HepG2 (cell line): ENCODE measurements around the gene PCIF1. TPM values are rescaled to one million over a fixed set of nuclear protein-coding genes. Genes with fewer than 3 reads are reported as not detected.

Experiments
- CBX5 ChIP-seq: sonication (generic); formaldehyde crosslinking; IDR thresholded peaks from 2 replicates; pipeline ENCODE4 v1.4.0; 2020; ENCODE audit warnings: missing genetic modification reagents, borderline replicate concordance
- LCORL ChIP-seq, 2 experiments: fragments of 450-650 bp in 1 of 2; sonication (generic) in 1 of 2; formaldehyde crosslinking in 1 of 2; IDR thresholded peaks; 2 replicates each; pipeline versions ENCODE4 v1.5.0 to v1.6.1; 2017 to 2020; ENCODE audit warnings: antibody characterized with exemption in 1 of 2, missing genetic modification reagents in 1 of 2
- NAIF1 ChIP-seq: sonication (generic); formaldehyde crosslinking; IDR thresholded peaks from 2 replicates; pipeline ENCODE4 v1.5.0; 2020; ENCODE audit warnings: mild to moderate bottlenecking, missing genetic modification reagents, borderline replicate concordance
- NR2F6 ChIP-seq, 2 experiments: IDR thresholded peaks; 2 replicates each; pipeline ENCODE4 v1.6.1; 2016; ENCODE audit warnings: antibody characterized with exemption in 1 of 2, mild to moderate bottlenecking in 1 of 2
- RARA ChIP-seq: IDR thresholded peaks from 2 replicates; pipeline ENCODE4 v1.6.1; 2016; ENCODE audit warnings: missing genetic modification reagents, missing compliant biosample characterization
- RFX3 ChIP-seq: IDR thresholded peaks from 2 replicates; pipeline ENCODE4 v1.6.1; 2016; ENCODE audit warnings: missing biosample characterization, missing genetic modification reagents
- SETDB1 ChIP-seq: sonication (generic); formaldehyde crosslinking; IDR thresholded peaks from 2 replicates; pipeline ENCODE4 v1.5.1; 2020; ENCODE audit warnings: missing genetic modification reagents, mild to moderate bottlenecking, borderline replicate concordance
- SOX5 ChIP-seq: IDR thresholded peaks from 2 replicates; pipeline ENCODE4 v1.6.1; 2016; ENCODE audit warnings: borderline replicate concordance
- SP2 ChIP-seq: sonication (generic); formaldehyde crosslinking; IDR thresholded peaks from 2 replicates; pipeline ENCODE4 v1.5.1; 2020; ENCODE audit warnings: mild to moderate bottlenecking, missing genetic modification reagents
- TBX2 ChIP-seq: sonication (generic); formaldehyde crosslinking; IDR thresholded peaks from 2 replicates; pipeline ENCODE4 v1.5.0; 2020; ENCODE audit warnings: missing genetic modification reagents, mild to moderate bottlenecking, borderline replicate concordance
- TRIM24 ChIP-seq: sonication (generic); formaldehyde crosslinking; IDR thresholded peaks from 2 replicates; pipeline ENCODE4 v1.8.0; 2022; ENCODE audit warnings: mild to moderate bottlenecking, missing genetic modification reagents
- ZMYM4 ChIP-seq: sonication (generic); formaldehyde crosslinking; IDR thresholded peaks from 2 replicates; pipeline ENCODE4 v1.8.1; 2023; ENCODE audit warnings: mild to moderate bottlenecking, missing genetic modification reagents
- ZNF124 ChIP-seq: sonication (generic); formaldehyde crosslinking; IDR thresholded peaks from 2 replicates; pipeline ENCODE4 v1.4.0; 2020; ENCODE audit warnings: missing genetic modification reagents
- ZNF230 ChIP-seq: sonication (generic); formaldehyde crosslinking; IDR thresholded peaks from 2 replicates; pipeline ENCODE4 v1.4.0; 2020; ENCODE audit warnings: mild to moderate bottlenecking, missing genetic modification reagents
- ZNF264 ChIP-seq: sonication (generic); formaldehyde crosslinking; IDR thresholded peaks from 2 replicates; pipeline ENCODE4 v1.4.0; 2020; ENCODE audit warnings: missing genetic modification reagents
- ZNF3 ChIP-seq: IDR thresholded peaks from 2 replicates; pipeline ENCODE4 v1.7.0; 2017; ENCODE audit warnings: inconsistent platforms
- ZNF572 ChIP-seq: sonication (generic); formaldehyde crosslinking; IDR thresholded peaks from 2 replicates; pipeline ENCODE4 v1.5.1; 2020; ENCODE audit warnings: mild to moderate bottlenecking, missing genetic modification reagents
- ZNF709 ChIP-seq: sonication (generic); formaldehyde crosslinking; IDR thresholded peaks from 2 replicates; pipeline ENCODE4 v1.5.0; 2020; ENCODE audit warnings: mild to moderate bottlenecking, missing genetic modification reagents
- polyA plus RNA-seq, 8 experiments: library from polyadenylated mRNA; depleted of rRNA in 3 of 8; stranded (reverse) in 7 of 8; unstranded in 1 of 8; fragments of >200 nt; fragmentation: Illumina TruSeq in 4 of 8; extraction: Trizol in 4 of 8; gene quantifications; 2 replicates each; pipeline versions ENCODE4 v1.2.1 to v1.2.3, GENCODE V29; 2011 to 2016; ENCODE audit warnings: low read depth in 4 of 8, missing spikeins in 1 of 8, mixed read lengths in 1 of 8; ENCODE audit not compliant: insufficient read depth in 1 of 8
- total RNA-seq, 5 experiments: library from RNA; depleted of rRNA; stranded (reverse); fragments of >200 nt; fragmentation: Illumina TruSeq; extraction: Trizol; gene quantifications; 2 replicates each; pipeline ENCODE4 v1.2.3, GENCODE V29; 2016; ENCODE audit warnings: low read depth in 1 of 5
- TF ChIP-seq, protein P1 (sequence below): sonication (generic); formaldehyde crosslinking; IDR thresholded peaks from 2 replicates; pipeline ENCODE4 v1.5.0; 2020; ENCODE audit warnings: mild to moderate bottlenecking, missing genetic modification reagents
- TF ChIP-seq, protein P2 (sequence below): IDR thresholded peaks from 2 replicates; pipeline ENCODE4 v1.6.1; 2016; ENCODE audit warnings: missing compliant biosample characterization, missing genetic modification reagents, borderline replicate concordance
- TF ChIP-seq, protein P3 (sequence below): sonication (generic); formaldehyde crosslinking; IDR thresholded peaks from 2 replicates; pipeline ENCODE4 v1.4.0; 2020; ENCODE audit warnings: missing genetic modification reagents

PCIF1 gene
- total and polyA plus RNA-seq, 2 of the 13 experiments (the other 11 are each of a cell fraction or from before 2014, with no cell fraction given) = 20.9 to 24.4 TPM

DNA sequence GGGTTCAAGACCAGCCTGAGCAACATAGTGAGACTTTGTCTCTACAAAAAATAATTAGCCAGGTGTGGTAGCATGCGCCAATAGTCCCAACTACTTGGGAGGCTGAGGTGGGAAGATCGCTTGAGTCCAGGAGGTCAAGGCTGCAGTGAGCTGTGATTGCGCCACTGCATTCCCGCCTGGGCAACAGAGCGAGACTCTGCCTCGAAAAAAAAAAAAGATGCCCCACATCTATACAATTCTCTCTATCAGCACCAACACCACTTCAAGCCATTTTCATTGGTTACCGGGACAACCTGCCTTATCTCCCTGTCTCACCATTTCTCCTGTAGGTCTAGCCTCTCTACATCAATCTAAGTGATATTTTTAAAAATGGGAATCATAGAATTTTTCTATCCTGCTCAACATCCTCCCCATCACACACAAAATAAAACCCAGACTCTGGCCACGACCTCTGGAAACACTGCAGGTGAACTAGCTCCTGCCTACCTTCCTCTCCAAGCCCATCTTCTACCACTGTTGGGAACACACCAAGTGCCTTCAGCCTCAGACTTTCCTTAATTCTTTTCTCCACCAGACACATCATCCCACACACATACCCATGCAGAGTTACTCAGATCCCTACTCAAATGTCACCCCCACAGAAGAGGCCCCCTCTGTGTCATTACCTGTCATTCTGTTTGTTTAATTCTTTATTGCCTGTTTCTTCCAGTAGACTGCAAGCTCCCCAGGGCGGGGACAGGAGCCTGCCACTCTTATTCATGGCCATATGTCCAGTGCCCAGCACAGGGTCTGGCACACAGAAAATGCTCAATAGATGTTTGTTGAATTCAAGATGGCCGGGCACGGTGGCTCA lies 12.9 kb upstream of the PCIF1 start (continued):
- TF ChIP-seq ZNF709 = 0 out of 2 replicates have a peak, but pooled peaks have one; percentile 28
- peak; percentile 66; the same call in 1 of the 2 replicates for TF ChIP-seq ZMYM4
- 0 out of 2 replicates have a peak, but pooled peaks have one; percentile 33 for TF ChIP-seq ZNF264 (CRISPR knock-in tag)
- 0 out of 2 replicates have a peak, but pooled peaks have one; percentile 33 for TF ChIP-seq TBX2
- 0 out of 2 replicates have a peak, but pooled peaks have one; percentile 8 for TF ChIP-seq SOX5
- TF ChIP-seq LCORL (IDR thresholded peaks at IDR 0.05) = no peak
- TF ChIP-seq LCORL (CRISPR knock-in tag; IDR thresholded peaks at IDR 0.05) = 0 out of 2 replicates have a peak, but pooled peaks have one; percentile 51
- TF ChIP-seq ZNF572 (CRISPR knock-in tag) = 0 out of 2 replicates have a peak, but pooled peaks have one; percentile 40
- 0 out of 2 replicates have a peak, but pooled peaks have one; percentile 5 for TF ChIP-seq ZNF124 (CRISPR knock-in tag)
- TF ChIP-seq ZNF230 (CRISPR knock-in tag) = peak; percentile 53; the same call in 1 of the 2 replicates
- TF ChIP-seq SETDB1 (CRISPR knock-in tag) = 0 out of 2 replicates have a peak, but pooled peaks have one; percentile 48
- TF ChIP-seq NR2F6 (IDR thresholded peaks at IDR 0.05) = peak; percentile 58
- peak; percentile 68 for TF ChIP-seq NR2F6 (CRISPR knock-in tag; IDR thresholded peaks at IDR 0.05)
- peak; percentile 72; the same call in 1 of the 2 replicates for TF ChIP-seq CBX5 (CRISPR knock-in tag)
- TF ChIP-seq SP2 (CRISPR knock-in tag) = no peak
- TF ChIP-seq RFX3 (CRISPR knock-in tag) = 0 out of 2 replicates have a peak, but pooled peaks have one; percentile 17
- no peak for TF ChIP-seq ZNF3 (CRISPR knock-in tag)
- no peak for TF ChIP-seq TRIM24 (CRISPR knock-in tag)
- peak; percentile 70 for TF ChIP-seq RARA (CRISPR knock-in tag)
- TF ChIP-seq, protein P1, sequence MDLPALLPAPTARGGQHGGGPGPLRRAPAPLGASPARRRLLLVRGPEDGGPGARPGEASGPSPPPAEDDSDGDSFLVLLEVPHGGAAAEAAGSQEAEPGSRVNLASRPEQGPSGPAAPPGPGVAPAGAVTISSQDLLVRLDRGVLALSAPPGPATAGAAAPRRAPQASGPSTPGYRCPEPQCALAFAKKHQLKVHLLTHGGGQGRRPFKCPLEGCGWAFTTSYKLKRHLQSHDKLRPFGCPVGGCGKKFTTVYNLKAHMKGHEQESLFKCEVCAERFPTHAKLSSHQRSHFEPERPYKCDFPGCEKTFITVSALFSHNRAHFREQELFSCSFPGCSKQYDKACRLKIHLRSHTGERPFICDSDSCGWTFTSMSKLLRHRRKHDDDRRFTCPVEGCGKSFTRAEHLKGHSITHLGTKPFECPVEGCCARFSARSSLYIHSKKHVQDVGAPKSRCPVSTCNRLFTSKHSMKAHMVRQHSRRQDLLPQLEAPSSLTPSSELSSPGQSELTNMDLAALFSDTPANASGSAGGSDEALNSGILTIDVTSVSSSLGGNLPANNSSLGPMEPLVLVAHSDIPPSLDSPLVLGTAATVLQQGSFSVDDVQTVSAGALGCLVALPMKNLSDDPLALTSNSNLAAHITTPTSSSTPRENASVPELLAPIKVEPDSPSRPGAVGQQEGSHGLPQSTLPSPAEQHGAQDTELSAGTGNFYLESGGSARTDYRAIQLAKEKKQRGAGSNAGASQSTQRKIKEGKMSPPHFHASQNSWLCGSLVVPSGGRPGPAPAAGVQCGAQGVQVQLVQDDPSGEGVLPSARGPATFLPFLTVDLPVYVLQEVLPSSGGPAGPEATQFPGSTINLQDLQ (CRISPR knock-in tag) = 0 out of 2 replicates have a peak, but pooled peaks have one; percentile 23
- TF ChIP-seq, protein P2, sequence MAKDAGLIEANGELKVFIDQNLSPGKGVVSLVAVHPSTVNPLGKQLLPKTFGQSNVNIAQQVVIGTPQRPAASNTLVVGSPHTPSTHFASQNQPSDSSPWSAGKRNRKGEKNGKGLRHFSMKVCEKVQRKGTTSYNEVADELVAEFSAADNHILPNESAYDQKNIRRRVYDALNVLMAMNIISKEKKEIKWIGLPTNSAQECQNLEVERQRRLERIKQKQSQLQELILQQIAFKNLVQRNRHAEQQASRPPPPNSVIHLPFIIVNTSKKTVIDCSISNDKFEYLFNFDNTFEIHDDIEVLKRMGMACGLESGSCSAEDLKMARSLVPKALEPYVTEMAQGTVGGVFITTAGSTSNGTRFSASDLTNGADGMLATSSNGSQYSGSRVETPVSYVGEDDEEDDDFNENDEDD (CRISPR knock-in tag) = 0 out of 2 replicates have a peak, but pooled peaks have one; percentile 13
- TF ChIP-seq, protein P3, sequence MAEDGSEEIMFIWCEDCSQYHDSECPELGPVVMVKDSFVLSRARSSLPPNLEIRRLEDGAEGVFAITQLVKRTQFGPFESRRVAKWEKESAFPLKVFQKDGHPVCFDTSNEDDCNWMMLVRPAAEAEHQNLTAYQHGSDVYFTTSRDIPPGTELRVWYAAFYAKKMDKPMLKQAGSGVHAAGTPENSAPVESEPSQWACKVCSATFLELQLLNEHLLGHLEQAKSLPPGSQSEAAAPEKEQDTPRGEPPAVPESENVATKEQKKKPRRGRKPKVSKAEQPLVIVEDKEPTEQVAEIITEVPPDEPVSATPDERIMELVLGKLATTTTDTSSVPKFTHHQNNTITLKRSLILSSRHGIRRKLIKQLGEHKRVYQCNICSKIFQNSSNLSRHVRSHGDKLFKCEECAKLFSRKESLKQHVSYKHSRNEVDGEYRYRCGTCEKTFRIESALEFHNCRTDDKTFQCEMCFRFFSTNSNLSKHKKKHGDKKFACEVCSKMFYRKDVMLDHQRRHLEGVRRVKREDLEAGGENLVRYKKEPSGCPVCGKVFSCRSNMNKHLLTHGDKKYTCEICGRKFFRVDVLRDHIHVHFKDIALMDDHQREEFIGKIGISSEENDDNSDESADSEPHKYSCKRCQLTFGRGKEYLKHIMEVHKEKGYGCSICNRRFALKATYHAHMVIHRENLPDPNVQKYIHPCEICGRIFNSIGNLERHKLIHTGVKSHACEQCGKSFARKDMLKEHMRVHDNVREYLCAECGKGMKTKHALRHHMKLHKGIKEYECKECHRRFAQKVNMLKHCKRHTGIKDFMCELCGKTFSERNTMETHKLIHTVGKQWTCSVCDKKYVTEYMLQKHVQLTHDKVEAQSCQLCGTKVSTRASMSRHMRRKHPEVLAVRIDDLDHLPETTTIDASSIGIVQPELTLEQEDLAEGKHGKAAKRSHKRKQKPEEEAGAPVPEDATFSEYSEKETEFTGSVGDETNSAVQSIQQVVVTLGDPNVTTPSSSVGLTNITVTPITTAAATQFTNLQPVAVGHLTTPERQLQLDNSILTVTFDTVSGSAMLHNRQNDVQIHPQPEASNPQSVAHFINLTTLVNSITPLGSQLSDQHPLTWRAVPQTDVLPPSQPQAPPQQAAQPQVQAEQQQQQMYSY = 0 out of 2 replicates have a peak, but pooled peaks have one; percentile 14
- peak; percentile 80; the same call in 1 of the 2 replicates for TF ChIP-seq NAIF1
